ENCODE data around the gene MPEG1. TPM values are rescaled to one million over a fixed set of nuclear protein-coding genes. Genes with fewer than 3 reads are reported as not detected.

The MPEG1 gene
- polyA plus RNA-seq, 1 donor (not counting 4 experiments of a cell fraction or from before 2014, with no cell fraction given) = not detected

DNA sequence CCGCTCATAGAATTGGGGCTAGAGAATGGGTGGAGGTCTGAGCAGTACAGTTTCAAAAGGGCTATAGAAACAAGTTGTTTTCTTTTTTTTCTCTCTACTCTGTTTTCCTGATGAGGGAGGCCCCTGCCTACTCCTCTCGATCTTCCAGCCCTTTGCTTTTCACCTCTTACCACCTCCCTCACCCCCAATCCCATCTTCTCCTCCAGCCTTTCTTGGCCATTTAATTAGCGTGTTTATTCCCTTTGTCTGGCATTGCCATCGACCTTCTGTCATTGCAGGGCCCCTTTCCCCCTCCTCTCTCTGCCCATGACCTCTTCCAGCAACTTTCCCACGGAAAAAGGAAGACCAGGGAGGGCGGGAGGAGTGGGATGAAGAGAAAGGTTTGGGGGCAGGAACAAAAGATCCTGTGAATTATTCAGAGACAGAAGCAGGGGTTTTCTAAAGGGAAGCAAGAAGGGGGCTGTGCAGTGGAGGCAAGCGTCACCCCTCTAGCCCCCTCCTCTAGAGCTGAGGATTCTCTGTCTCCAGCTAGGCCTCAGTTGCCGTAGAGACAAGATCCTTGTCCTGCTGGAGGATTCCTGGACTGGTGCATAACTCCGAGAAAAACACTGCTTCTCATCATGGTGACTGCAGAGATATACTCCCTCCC, 27.9 kb downstream of the MPEG1 start:
- FAIRE-seq = no peak
- H2AFZ ChIP-seq (ENCODE audit: control insufficient read depth, low read length) = no peak overlapping the region
- no peaks in the 10 kb centered on the region for H3K79me2 ChIP-seq (ENCODE audit: control insufficient read depth, insufficient read depth, low read length)
- no peak overlapping the region for H3K4me3 ChIP-seq (ENCODE audit: control insufficient read depth in 2 of 3, extremely low read depth in 1 of 3, insufficient read depth in 2 of 3, low read depth in 1 of 3, low read length in 3 of 3)
- no peak overlapping the region for H3K4me2 ChIP-seq (ENCODE audit: control insufficient read depth, extremely low read depth, insufficient read depth, low read depth, low read length)
- TF ChIP-seq, protein P1, sequence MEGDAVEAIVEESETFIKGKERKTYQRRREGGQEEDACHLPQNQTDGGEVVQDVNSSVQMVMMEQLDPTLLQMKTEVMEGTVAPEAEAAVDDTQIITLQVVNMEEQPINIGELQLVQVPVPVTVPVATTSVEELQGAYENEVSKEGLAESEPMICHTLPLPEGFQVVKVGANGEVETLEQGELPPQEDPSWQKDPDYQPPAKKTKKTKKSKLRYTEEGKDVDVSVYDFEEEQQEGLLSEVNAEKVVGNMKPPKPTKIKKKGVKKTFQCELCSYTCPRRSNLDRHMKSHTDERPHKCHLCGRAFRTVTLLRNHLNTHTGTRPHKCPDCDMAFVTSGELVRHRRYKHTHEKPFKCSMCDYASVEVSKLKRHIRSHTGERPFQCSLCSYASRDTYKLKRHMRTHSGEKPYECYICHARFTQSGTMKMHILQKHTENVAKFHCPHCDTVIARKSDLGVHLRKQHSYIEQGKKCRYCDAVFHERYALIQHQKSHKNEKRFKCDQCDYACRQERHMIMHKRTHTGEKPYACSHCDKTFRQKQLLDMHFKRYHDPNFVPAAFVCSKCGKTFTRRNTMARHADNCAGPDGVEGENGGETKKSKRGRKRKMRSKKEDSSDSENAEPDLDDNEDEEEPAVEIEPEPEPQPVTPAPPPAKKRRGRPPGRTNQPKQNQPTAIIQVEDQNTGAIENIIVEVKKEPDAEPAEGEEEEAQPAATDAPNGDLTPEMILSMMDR (optimal IDR thresholded peaks at IDR 0.05 in 1 of 3, IDR thresholded peaks at IDR 0.05 in 1 of 3, conservative IDR thresholded peaks at IDR 0.05 in 1 of 3; ENCODE audit: extremely low read depth in 1 of 3, insufficient read depth in 2 of 3, low read length in 3 of 3) = no peak
- TF ChIP-seq EZH2 (IDR thresholded peaks at IDR 0.05; ENCODE audit: low read length) = no peak
- H4K20me1 ChIP-seq (ENCODE audit: control insufficient read depth, extremely low read depth, insufficient read depth, low read length) = no peaks in the 10 kb centered on the region
- no peaks in the 10 kb centered on the region for H3K9me3 ChIP-seq (ENCODE audit: control insufficient read depth, low read depth, low read length)
- dilution Hi-C loops (cut with MboI; ENCODE audit: extremely low pct_ligation_motif_present, low sequenced_read_pairs) = no loop called here
- H3K9ac ChIP-seq (ENCODE audit: control insufficient read depth, extremely low read depth, insufficient read depth, low read length) = no peak overlapping the region
- no peaks in the 10 kb centered on the region for H3K9me1 ChIP-seq (ENCODE audit: control insufficient read depth, extremely low read depth, insufficient read depth, low read length)
- no peak overlapping the region for H3K27ac ChIP-seq (ENCODE audit: control insufficient read depth, insufficient read depth, low read length)
- no peaks in the 10 kb centered on the region for H3K4me1 ChIP-seq (ENCODE audit: control insufficient read depth, extremely low read depth, insufficient read depth, low read length)
- DNase-seq (ENCODE audit: low read depth, low spot score) = no peak
- H3K27me3 ChIP-seq (ENCODE audit: control insufficient read depth, extremely low read depth, insufficient read depth, low read length) = no peaks in the 10 kb centered on the region
- H3K36me3 ChIP-seq (ENCODE audit: control insufficient read depth in 2 of 2, extremely low read depth in 1 of 2, insufficient read depth in 2 of 2, low read length in 2 of 2) = peaks cover 0 to 7% of the 10 kb centered on the region in 2 experiments

DNA sequence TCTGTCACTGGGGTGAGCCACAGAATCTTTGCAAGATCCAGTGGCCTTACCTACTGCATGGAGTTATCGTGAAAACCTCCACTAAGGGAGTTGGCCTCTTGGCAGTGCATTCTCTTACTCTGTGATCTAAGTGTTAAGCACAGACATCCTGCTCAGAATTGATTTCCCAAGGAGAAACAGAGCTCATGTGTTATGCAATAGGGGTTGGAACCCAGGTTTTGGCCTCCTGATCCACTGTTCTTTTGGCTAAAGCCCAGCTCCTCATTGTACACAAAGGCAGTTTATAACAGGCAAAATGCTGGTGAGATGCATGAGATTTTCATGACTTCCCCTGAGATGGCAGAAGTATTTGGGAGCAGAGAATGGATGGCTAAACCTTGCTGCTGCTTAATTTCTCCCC, 29.0 kb downstream of the MPEG1 start:
- H3K4me2 ChIP-seq (ENCODE audit: control insufficient read depth, extremely low read depth, insufficient read depth, low read depth, low read length) = no peak overlapping the region
- H3K27me3 ChIP-seq (ENCODE audit: control insufficient read depth, extremely low read depth, insufficient read depth, low read length) = no peaks in the 10 kb centered on the region
- no peaks in the 10 kb centered on the region for H3K9me1 ChIP-seq (ENCODE audit: control insufficient read depth, extremely low read depth, insufficient read depth, low read length)
- H3K4me3 ChIP-seq (ENCODE audit: control insufficient read depth in 2 of 3, extremely low read depth in 1 of 3, insufficient read depth in 2 of 3, low read depth in 1 of 3, low read length in 3 of 3) = no peak overlapping the region
- H2AFZ ChIP-seq (ENCODE audit: control insufficient read depth, low read length) = no peak overlapping the region
- TF ChIP-seq, protein P1 (optimal IDR thresholded peaks at IDR 0.05 in 1 of 3, IDR thresholded peaks at IDR 0.05 in 1 of 3, conservative IDR thresholded peaks at IDR 0.05 in 1 of 3; ENCODE audit: extremely low read depth in 1 of 3, insufficient read depth in 2 of 3, low read length in 3 of 3) = no peak
- no peak for TF ChIP-seq EZH2 (IDR thresholded peaks at IDR 0.05; ENCODE audit: low read length)
- DNase-seq (ENCODE audit: low read depth, low spot score) (no peak), FAIRE-seq (no peak)
- dilution Hi-C loops (cut with MboI; ENCODE audit: extremely low pct_ligation_motif_present, low sequenced_read_pairs) = no loop called here
- H3K4me1 ChIP-seq (ENCODE audit: control insufficient read depth, extremely low read depth, insufficient read depth, low read length) = no peaks in the 10 kb centered on the region
- H3K9ac ChIP-seq (ENCODE audit: control insufficient read depth, extremely low read depth, insufficient read depth, low read length) = no peak overlapping the region
- H3K36me3 ChIP-seq (ENCODE audit: control insufficient read depth in 2 of 2, extremely low read depth in 1 of 2, insufficient read depth in 2 of 2, low read length in 2 of 2) = peaks cover 0 to 6% of the 10 kb centered on the region in 2 experiments
- H3K9me3 ChIP-seq (ENCODE audit: control insufficient read depth, low read depth, low read length) = peaks cover 2% of the 10 kb centered on the region
- no peaks in the 10 kb centered on the region for H4K20me1 ChIP-seq (ENCODE audit: control insufficient read depth, extremely low read depth, insufficient read depth, low read length)
- no peaks in the 10 kb centered on the region for H3K79me2 ChIP-seq (ENCODE audit: control insufficient read depth, insufficient read depth, low read length)
- no peak overlapping the region for H3K27ac ChIP-seq (ENCODE audit: control insufficient read depth, insufficient read depth, low read length)
